Activated CD4-positive, alpha-beta T cell treated with anti-CD3 and anti-CD28 coated beads, Interleukin-2, amount 50 U/mL, for 48 hours (primary cell): Measurements from ENCODE around the gene RBM33.

ENCODE experiments used
- DNase-seq, 2 experiments: peaks; one replicate each; pipeline ENCODE4 v3.0.0-alpha.2; 2020

RBM33 gene

DNA sequence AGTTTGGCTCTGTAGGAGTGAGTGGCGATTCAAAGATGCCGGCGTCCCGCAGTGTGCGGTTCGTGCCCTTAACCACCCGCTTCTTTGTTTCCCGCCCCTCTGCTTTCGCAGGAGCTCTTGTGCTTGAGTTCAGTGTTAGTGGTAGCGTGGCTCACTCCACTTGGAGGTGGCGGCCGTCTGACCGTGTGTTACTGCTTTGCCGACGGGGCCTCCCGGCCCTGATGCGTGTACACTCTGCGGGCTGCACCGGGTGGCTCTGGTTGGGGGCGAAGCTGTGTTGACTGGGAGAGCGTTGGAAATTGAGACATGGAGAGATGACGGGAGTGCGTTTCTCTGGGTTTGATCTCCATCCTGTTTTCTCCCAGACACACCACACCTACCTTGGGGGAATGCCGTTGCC lies 136.4 kb downstream of the RBM33 start:
- DNase-seq, result no peak

DNA sequence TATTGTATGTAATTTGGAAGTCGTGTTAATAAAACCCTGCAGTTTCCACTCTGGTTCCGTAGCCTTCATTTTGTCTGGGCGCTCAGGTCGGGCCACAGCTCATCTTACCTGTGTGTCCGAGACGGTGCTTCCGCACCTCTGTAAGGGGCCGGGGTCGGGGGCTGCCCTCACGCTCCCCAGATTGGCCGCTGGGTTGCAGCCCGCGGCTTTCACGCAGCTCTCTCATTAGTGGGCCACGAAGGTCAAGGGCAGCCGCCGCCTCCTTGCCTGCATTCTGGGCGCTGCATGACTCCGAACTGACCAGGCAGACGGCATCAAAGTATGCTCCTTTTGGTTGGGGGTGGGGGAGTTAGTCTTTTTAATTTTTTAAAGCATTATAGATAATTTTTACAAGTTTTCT lies 137.0 kb downstream of the RBM33 start:
- no peak for DNase-seq

DNA sequence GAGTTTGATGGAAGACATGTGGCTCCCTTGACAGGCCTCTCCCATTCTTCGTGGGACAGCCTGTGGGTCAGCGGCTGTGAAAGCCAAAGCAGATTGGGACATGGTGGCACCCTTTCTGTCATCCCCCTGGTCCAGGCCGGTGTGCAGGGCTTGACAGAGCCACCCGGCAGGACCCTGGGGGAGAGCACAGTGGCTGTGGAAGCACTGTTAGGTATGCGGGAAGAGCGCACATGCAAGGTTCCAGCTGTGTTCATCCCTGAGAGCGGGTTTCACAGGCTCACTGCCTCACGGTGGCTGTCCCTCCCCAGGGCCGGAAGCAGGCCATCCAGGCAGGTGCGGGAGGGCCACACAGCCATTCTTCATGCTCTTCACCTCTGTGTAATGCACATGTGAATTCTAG lies 138.0 kb downstream of the RBM33 start:
- DNase-seq, result no peak

DNA sequence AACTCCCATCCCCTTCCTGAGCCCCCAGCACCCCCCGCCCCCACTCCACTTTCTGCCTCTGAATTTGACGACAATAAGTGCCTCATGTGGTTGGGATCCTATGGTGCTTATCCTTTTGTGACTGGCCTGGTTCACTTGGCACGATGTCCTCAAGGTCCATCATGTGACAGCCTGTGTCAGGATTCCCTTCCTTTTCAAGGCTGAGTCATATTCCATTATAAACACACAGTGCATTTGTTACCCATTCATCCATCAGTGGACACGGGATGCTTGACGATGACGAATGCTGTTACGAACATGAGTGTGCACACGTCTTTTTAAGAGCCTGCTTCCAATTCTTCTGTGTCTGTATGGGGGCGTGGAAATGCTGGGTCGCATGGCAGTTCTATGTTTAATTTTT lies 141.1 kb downstream of the RBM33 start:
- no peak for DNase-seq

DNA sequence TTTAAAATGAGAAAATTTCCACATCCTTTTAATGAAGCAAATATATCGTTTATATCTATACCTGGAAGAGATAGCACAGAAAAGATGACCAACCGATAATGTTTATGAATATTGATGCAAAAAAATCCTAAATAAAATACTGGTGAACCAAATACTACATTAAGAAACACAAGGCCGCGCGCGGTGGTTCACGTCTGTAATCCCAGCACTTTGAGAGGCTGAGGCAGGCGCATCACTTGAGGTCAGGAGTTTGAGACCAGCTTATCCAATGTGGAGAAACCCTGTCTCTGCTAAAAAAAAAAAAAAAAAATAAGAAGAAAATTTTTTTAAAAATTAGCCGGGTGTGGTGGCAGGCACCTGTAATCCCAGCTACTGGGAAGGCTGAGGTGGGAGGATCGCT lies 142.0 kb downstream of the RBM33 start:
- no peak for DNase-seq

DNA sequence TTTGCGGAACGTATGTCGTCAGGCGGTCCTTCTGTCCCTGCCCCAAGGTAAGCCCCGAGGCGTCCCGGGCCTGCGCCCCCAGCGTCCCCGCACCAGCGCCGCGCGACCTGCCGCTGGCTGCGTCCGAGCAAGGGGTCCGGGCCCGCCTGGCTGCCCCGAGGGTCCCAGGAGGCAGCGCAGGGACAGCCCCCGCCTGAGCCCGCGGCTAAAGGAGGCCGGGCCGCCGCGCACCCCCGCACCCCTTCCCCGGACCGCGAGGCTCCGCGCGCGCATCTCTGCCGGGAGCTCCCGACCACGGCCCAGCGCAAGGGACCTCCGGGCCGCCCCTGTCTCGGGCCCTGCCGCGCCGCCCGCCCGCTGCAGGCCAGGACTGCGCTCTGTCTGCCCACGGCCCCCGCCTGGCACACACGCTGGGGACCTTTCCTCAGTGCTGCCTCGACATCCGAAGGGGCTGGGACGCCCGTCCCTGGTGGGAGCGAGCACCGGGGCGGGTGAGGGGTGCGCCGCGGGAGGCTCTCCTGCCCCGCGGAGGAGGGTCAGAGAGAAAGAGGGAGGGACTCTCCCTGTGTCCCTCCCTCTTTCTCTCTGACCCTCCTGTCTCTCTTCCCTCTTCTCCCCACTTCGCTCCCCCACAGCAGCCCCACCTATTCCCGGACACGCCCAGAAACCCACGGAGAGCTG lies 142.8 kb downstream of the RBM33 start:
- DNase-seq, result no peak

DNA sequence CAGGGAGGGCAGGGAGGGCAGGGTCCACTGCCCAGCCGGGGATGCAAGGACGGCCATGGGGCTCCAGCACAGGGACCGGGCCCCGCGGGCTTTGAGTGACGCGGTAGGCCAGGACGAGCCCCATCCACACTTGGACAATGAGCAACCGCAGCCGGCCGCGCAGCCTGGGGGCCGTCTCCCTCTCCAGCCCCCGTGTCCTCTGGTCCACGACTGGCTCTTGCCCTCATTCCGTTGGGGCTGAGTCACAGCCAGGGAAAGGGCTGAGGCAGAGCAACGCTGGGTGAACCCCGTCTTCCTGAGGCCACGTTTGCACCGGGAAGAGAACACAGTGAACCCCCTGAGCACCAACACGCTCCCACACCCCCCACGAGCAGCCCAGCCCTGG lies 144.1 kb downstream of the RBM33 start:
- DNase-seq, result no peak

DNA sequence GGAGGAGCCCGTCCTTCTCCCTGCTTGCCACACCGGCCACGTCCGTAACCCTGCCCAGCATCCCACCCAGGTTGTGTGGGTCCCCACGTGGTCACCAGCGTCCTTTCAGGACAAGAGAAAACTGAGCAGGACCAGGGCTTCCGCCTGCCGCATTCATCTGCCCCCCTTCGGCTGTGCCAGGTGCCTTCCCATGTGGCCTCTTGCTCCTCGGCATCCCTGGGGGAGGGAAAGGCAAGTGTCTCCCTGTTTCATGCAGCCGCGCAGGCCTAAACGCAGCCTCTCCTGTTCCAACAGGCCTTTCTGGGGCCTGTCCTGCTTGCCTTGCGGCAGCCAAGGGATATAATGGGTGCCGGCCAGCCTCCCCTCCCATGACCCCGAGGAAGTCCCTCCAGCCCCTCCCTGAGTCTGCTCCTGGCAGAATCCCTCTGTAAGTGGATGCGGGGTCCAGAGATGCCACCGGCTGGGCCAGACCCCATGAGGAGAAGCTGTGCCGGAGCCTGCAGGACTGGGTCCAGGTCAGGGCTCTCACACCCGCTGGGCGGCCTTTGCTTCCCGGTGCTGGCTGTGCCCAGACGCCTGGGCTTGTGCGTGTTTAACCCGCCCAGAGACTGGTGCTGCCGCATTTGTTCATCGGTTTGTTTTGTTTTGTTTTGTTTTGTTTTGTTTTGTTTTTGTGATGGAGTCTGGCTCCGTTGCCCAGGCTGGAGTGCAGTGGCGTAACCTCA lies 144.7 kb downstream of the RBM33 start:
- no peak for DNase-seq

DNA sequence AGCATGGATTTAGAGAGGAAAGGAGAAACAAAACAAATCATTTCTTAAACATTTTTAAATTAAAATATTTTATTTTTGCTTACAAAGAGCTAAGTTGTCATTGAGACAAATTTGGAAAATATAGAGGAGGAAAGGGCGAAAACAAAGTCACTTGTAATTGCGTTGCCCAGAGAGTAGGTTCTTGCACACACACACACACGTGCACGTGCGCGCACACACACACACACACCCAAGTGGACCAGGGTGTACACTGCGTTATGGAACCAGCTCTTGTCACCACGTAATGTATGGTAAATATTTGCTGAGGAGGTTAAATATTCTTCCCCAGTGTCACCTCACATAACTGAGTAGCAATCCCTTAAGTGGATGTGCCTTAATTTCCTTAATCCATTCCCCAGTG lies 146.2 kb downstream of the RBM33 start:
- DNase-seq, result no peak

DNA sequence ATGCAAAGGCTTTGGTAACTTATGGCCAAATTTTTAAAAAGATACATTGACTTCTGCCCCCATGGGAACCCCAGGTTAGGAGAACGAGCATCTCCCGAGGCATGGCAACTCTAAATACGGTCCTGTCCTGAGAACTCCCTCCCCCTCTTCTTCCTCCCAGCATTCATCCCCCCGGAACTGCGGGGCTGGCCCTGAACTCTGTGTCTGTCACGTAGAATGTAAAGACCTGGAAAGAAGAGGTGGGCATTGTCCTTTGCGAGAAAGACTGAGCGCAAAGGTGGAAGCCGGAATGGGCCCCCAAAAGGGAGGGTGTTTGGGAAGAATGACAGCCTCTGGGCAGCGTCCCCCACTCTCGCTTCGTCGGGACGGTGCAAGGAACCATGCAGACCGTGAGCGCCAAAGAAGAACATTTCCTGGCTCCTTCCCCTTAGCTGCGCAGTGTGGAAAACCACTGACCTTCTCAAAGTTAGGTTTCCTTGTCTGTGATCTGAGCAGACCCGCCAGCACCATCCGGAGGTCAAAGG lies 146.8 kb downstream of the RBM33 start:
- no peak for DNase-seq

DNA sequence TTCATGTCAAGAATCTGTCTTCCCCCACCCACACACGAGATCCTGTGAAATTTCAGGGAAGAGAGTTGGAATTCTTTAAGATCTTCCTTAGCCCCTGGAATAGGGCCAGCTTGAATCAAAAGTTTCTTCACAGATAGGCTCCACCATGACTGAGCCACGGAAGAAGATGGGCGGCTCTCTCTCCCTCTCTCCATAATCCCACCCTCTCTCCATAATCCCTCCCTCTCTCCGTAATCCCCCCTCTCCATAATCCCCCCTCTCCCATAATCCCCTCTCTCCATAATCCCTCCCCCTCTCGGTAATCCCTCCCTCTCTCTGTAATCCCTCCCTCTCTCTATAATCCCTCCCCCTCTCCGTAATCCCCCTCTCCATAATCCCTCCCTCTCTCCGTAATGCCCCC lies 147.4 kb downstream of the RBM33 start:
- no peak for DNase-seq

DNA sequence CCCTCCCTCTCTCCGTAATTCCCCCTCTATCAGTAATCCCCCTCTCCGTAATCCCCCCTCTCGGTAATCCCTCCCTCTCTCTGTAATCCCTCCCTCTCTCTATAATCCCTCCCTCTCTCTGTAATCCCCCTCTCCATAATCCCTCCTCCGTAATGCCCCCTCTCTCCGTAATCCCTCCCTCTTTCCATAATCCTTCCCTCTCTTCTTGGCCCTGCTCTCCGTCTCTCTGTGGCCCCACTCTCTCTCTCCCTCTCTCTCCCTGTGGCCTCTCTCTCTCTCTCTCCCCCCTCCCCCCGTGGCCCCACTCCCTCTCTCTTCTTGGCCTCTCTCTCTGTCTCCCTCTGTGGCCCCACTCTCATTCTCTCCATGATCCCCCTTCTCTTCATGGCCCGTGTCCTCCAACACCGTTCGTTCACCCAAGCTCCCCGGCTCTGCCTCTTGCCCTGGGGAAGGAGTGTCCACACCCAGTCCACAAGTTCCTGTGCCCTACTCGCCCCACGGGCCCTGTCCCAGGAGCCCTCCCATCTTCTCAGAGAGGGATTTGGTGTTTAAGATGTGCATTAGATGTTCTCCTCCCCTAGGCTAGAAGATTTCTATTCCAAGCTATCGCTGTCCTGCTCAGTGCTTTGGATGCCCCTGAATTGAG lies 148.0 kb downstream of the RBM33 start:
- no peak for DNase-seq

DNA sequence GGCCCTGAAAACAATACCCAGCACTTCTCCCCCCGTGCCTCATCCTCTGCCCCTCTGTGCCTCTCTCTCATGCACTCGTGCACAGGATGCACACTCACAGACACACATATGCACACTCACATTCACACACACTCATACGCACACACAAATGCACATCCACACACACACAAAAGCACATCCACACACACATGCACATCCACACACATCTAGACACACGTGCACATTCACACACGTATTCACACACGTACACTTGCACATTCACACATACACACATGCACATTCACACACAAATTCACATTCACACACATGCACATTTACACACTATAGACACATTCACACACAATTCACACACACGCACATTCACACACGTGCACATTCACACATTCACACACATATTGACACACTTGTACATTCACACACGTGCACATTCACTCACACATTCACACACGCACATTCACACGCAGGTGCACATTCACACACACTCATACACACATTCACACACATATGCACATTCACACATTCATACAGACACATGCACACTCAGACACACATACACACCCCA lies 148.6 kb downstream of the RBM33 start:
- no peak for DNase-seq

DNA sequence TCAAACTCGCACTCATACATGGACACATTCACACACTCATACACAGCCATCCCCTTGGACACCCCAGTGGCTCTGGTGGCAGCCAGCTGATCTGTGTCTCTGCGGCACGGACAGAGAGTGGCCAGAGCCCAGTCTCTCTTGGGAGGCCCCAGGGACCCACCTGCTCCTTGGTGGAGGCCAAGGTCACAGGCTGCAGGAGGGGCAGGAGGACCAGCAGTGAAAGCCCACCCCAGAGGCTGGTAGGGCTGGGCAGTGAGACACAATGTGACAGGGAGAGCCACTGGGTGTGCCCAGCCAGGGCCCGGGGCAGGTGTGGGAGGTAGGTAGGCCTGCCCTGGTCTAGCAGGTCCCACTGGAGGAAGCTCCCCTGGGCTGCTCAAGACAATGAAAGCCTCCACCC lies 149.3 kb downstream of the RBM33 start:
- no peak for DNase-seq

DNA sequence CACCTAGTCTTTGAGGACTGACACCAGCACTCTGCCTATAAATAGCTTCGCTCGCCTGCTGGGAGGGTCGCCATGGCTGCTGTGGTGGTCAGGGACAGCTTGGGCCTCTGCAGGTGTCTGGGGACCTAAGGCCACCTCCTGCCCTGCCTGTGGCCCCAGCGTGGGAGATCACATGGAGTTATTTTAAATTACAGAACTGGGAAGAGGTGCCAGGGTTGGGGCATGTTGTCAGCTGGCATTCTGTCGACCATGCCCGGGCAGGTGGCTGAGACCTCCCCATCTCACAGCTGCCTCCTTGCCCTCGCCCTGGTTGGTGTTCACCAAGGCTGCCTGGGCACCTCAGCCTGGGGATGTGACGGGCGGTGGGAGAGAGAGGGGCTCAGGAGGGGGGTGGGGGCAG lies 149.7 kb downstream of the RBM33 start:
- DNase-seq, result no peak

DNA sequence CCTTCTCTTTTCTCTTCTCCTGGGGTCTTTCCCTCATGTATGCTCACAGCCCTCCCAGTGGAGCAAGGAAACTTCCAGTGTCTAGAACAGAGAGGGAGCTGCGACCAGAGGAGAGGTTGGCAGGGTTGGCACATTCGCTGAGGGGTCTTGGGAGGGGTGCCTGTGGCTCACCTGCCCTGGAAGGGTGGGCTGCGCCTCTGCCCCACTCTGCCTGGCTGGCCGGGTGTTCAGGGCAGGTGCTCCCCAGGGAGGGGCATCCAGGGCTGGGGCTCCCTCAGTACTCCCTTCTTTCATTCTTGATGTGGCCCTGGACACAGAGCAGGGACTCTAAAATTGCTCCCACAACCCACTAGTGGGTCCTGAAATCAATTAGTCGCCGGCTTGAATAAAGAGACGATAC lies 150.9 kb downstream of the RBM33 start:
- no peak for DNase-seq

DNA sequence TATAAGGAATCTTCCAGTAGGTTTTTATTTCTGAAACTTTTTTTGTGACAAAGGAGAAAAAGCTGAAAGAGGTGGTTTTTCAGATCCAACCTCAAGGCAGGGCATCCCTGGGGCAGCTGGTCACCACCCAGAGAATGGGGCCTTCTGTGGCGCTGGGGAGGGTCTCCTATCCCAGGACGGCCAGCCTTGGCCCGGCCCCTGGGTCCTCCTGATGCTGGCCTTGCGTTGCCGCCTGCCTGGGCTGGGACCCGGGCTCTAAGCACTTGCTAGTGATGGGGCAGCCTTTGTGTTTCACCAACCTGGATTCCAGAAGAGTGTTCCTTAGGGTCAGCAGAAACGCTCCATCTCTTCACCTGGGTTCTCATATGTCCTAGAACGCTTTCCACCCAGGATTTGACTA lies 151.5 kb downstream of the RBM33 start:
- no peak for DNase-seq

DNA sequence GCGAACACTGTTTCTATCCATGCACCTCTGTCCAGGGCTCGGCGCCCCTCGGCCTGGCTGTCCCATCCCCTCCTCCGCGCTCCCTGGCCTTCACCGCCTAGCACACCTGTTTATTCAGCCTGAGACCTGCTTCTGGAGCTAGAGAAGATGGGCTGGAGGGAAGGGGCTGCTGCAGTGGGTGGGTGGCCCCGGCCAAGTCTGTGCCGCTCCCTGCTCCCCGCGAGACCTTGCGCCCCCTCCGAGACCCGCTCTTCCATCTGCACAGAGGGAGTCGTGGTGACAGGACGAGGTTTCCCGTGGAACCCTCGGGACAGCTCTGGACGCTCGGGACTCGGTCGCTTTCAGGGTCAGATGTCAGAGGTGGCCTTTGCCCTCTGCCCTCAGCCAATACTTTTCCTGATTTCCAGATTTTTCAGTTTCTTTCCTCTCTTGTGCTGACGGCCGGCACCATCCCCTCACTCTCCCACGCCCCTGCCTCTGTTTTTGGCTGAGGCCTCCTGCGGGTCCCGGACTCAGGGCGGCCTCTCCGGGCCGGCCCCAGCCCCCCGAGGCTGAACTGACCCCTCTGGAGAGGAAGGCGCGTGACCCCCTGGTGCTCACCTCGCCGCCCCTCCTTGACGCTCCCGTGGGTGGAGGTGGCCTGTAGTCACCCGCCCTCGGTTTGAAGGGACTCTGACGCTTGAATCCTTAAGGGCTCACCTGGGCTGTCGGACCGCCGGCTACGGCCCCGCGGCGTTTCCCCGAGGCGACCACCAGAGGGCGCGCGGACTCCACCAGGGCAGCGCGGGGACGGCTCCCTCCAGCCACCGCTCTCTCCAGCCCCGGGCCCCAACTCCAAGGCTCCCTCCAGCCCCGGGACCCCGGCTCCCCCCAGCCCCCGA lies 152.2 kb downstream of the RBM33 start:
- DNase-seq, result peak; percentile 72 to 79

DNA sequence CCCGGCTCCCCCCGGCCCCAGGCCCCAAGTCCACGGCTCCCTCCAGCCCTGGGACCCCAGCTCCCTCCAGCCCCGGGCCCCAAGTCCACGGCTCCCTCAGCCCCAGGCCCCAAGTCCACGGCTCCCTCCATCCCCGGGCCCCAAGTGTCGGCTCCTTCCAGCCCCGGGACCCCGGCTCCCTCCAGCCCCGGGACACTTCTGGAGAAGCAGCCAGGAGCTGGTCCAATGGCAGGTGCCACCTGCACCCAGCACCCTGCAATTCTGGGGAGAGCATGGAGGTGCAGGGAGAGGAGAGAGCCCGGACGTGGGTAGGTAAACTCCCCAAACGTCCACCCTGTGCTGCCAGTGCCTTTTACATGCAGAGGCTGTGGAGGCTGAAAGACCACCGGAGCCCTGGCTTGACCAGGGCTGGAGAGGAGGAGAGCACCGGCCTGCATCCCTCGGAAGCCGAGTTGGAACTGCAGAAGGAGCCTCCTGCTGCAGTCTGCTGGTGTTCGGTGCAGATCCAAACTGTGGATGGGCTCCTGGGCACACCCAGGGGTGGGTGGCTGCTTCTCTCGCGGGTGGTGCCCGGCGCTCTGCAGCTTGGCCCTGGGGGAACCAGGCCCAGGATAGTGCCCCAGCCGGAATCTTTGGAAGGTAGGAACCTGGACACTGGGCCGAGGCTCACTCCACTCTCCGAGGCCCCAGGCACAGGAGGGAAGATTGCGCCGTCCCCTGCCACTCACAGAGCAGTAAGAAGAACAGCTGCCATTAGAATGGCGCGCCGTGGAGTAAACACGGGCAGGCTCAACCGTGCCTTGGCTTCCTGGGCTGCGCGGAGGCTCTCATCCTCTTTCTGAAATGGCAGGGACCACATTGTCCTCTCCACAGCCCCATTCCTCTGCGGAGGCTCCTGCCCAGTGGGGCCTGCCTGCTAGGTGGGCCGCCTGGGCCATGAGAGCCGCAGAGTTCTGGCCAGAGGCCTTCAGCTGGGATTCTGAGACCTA lies 153.1 kb downstream of the RBM33 start:
- no peak for DNase-seq

DNA sequence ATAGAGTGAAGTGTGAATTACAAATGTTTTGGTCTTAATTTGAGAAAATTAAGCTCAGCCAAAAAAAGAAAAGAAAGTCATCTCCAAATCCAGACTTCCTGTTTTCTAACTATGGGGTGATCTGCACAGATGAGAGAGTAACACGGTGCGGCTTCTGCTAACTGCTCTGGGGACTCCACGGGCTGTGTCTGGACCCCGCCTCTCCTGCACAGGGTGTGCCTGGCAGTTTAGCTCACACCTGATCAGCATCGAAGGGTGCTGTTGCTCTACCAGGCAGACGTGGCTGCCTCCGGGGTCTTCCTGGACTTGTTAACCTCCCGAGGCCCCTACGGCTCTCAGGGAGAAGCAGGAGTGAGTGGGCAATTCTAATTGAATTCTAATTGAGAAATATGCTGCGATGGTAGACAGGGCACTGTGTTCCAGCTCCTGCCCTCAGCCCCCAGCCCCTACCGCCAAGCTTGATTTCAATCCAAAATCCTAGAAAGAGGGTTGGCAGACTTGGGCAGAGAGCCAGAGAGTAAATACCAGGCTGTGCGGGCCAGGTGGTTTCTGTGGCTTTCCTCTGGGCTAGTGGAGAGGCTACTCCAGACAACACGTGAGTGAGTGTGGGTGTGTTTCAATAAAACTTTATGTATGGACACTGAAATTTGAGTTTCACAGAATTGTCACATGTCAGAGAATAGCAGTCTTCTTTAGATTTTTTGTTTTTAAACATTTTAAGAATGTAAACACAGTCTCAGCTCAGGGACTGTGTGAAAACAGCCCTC lies 154.4 kb downstream of the RBM33 start:
- DNase-seq, result no peak

DNA sequence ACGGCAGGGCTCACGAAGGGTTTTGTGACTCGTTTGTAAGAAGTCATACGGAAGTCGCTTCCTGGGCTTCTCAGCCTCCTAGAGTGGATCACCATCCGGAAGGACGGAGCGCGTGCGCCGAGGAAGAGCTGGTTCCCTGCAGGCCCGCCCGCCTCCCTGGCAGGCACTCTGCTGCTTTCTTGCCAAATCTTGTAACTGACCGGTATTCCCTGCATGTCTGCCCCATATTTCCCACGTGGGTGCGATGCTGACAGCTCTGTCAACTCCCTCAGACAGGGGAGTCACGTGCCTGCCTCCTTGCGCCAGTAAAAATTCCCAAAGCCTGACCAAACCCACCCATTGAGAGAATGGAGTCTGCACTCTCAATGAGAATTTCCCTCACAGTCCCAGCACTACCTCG lies 155.1 kb downstream of the RBM33 start:
- no peak for DNase-seq
